Measurements from ENCODE around the gene ETS1.

- TF ChIP-seq, protein P1, sequence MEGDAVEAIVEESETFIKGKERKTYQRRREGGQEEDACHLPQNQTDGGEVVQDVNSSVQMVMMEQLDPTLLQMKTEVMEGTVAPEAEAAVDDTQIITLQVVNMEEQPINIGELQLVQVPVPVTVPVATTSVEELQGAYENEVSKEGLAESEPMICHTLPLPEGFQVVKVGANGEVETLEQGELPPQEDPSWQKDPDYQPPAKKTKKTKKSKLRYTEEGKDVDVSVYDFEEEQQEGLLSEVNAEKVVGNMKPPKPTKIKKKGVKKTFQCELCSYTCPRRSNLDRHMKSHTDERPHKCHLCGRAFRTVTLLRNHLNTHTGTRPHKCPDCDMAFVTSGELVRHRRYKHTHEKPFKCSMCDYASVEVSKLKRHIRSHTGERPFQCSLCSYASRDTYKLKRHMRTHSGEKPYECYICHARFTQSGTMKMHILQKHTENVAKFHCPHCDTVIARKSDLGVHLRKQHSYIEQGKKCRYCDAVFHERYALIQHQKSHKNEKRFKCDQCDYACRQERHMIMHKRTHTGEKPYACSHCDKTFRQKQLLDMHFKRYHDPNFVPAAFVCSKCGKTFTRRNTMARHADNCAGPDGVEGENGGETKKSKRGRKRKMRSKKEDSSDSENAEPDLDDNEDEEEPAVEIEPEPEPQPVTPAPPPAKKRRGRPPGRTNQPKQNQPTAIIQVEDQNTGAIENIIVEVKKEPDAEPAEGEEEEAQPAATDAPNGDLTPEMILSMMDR (IDR thresholded peaks at IDR 0.05): no peak
- TF ChIP-seq POLR2A (IDR thresholded peaks at IDR 0.05): peak in 1 of 2 donors; percentile 44
Measured at GRCh38 chr11:128497061-128497775, 90.1 kb downstream of the ETS1 start.

All from adrenal gland (tissue), 5 donors.